SH-SY5Y (cell line): ENCODE measurements around the gene TNS3.

Experiments
- GATA2 ChIP-seq: IDR thresholded peaks from 2 replicates; pipeline ENCODE4 v1.6.1; 2011; ENCODE audit warnings: mild to moderate bottlenecking, low read depth, low read length
- GATA3 ChIP-seq: IDR thresholded peaks from 2 replicates; pipeline ENCODE4 v1.6.1; 2011; ENCODE audit warnings: low read depth, mild to moderate bottlenecking, low read length, moderate library complexity

- TF ChIP-seq GATA3 = no peak
- no peak for TF ChIP-seq GATA2
Observed at GRCh38 chr7:47485640-47486435, 96.1 kb downstream of the TNS3 start.
